Measurements from ENCODE around the gene ALDH1L1. TPM values are rescaled to one million over a fixed set of nuclear protein-coding genes. Genes with fewer than 3 reads are reported as not detected.

Gene ALDH1L1
- total and polyA plus RNA-seq, 2 of the 4 experiments (the other 2 are of a cell fraction): not detected

DNA sequence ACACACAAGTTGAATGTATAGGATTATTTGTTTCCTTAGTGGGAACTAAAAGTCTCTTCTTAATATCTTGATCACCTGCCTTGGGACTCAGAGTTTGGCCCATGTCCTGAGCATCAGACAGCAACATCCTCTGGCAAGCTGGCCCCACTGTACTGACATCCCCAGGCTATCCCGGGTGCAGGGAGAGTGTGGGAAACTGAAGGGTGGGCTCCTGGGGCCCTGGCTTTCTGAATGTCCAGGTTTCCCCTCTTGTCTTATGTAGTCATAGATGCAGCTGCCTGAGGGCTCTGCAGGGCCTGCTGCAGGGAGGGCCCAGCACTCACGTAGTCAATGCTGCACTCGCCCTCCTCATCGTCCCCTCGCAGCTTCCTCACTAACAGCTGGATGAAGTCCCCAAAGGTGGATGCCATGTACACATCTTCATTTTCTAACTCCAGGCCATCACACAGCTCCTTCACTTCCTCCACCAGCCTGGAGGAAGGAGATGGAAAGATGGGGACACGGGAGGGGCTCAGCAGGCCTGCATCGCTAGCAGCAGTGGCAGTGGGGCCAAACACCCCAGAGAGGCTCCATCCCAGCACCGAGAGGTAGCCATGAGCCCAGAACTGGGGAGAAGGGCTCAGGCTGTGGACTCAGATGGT is 42.8 kb downstream of the ALDH1L1 start:
- intact Hi-C loops (cut with micrococcal nuclease): loop anchor here (10.0 kb wide), 1 partner anchor 337 kb away; the partner anchor contains the start of gene ZXDC

More for the DNA sequence above, 42.8 kb downstream of the ALDH1L1 start:
- Histone ChIP-seq H3K4me1 (ENCODE audit: control insufficient read depth, insufficient read depth, low read length) (no peaks in the 10 kb centered on the region), H3K4me3 (ENCODE audit: insufficient read depth, low read depth, low read length) (no peak overlapping the region), H2AK5ac (ENCODE audit: low read depth, low read length) (no peak overlapping the region), H2BK120ac (ENCODE audit: low read depth, low read length) (no peak overlapping the region), H3K36me3 (ENCODE audit: control insufficient read depth, insufficient read depth, low read length) (no peaks in the 10 kb centered on the region), H3K14ac (replicated peaks; ENCODE audit: low read depth, low read length) (no peak overlapping the region), H4K91ac (ENCODE audit: insufficient read depth, low read depth, low read length) (no peak overlapping the region), H3K27ac (ENCODE audit: insufficient read depth, low read length) (no peak overlapping the region), H3K18ac (ENCODE audit: low read depth, low read length) (no peak overlapping the region), H2BK15ac (ENCODE audit: low read depth, low read length) (no peak overlapping the region), H3K9ac (ENCODE audit: low read depth, low read length) (no peak overlapping the region), H4K8ac (ENCODE audit: low read depth in 2 of 2, low read length in 2 of 2) (no peak overlapping the region), H3K23ac (ENCODE audit: low read depth, low read length) (no peak overlapping the region), H2BK5ac (ENCODE audit: low read depth, low read length, poor library complexity, severe bottlenecking) (no peak overlapping the region), H3K4me2 (ENCODE audit: low read depth, low read length) (no peak overlapping the region), H3K27me3 (ENCODE audit: control insufficient read depth, insufficient read depth, low read length) (peaks cover 29% of the 10 kb centered on the region), H4K5ac (ENCODE audit: low read depth, low read length) (no peak overlapping the region), H3K56ac (ENCODE audit: extremely low read depth, insufficient read depth, low read length) (no peak overlapping the region), H3K4ac (ENCODE audit: low read depth, low read length) (no peak overlapping the region), H3K79me1 (ENCODE audit: low read depth in 1 of 2, low read length in 2 of 2) (no peaks in the 10 kb centered on the region), H2AK9ac (replicated peaks; ENCODE audit: low read depth, low read length, poor library complexity) (no peak overlapping the region), H2AFZ (replicated peaks; ENCODE audit: low read length, poor library complexity) (no peak overlapping the region), H3K9me3 (ENCODE audit: control insufficient read depth, insufficient read depth, low read length) (peaks cover 2% of the 10 kb centered on the region; the same call in 1 of the 2 replicates), H2BK20ac (ENCODE audit: low read depth, low read length) (no peak overlapping the region), H4K20me1 (ENCODE audit: insufficient read depth, low read length) (no peaks in the 10 kb centered on the region), H3K9me1 (ENCODE audit: insufficient read depth, low read length) (no peaks in the 10 kb centered on the region)
- ChIA-PET CTCF (no interaction called here), POLR2A (ENCODE audit: unreplicated experiment) (no interaction called here)
- TF ChIP-seq BHLHE40 (IDR thresholded peaks at IDR 0.05; ENCODE audit: low read depth, low read length) (no peak), RFX5 (IDR thresholded peaks at IDR 0.05; ENCODE audit: low read depth, low read length) (no peak), CHD1 (IDR thresholded peaks at IDR 0.05; ENCODE audit: low read depth, low read length) (no peak), MXI1 (IDR thresholded peaks at IDR 0.05; ENCODE audit: borderline replicate concordance, low read depth, low read length) (no peak), CEBPB (IDR thresholded peaks at IDR 0.05; ENCODE audit: low read depth, low read length) (no peak), RCOR1 (IDR thresholded peaks at IDR 0.05; ENCODE audit: insufficient replicate concordance, low read length) (no peak), MAFK (IDR thresholded peaks at IDR 0.05; ENCODE audit: low read depth, low read length) (no peak), RAD21 (IDR thresholded peaks at IDR 0.05; ENCODE audit: low read length) (no peak), MAZ (IDR thresholded peaks at IDR 0.05; ENCODE audit: borderline replicate concordance, low read depth, low read length) (no peak), SMC3 (IDR thresholded peaks at IDR 0.05; ENCODE audit: low read depth, low read length) (no peak), POLR2A (IDR thresholded peaks at IDR 0.05; ENCODE audit: low read depth, low read length) (no peak), FOS (IDR thresholded peaks at IDR 0.05; ENCODE audit: low read depth, low read length) (no peak)
- TF ChIP-seq, protein P1, sequence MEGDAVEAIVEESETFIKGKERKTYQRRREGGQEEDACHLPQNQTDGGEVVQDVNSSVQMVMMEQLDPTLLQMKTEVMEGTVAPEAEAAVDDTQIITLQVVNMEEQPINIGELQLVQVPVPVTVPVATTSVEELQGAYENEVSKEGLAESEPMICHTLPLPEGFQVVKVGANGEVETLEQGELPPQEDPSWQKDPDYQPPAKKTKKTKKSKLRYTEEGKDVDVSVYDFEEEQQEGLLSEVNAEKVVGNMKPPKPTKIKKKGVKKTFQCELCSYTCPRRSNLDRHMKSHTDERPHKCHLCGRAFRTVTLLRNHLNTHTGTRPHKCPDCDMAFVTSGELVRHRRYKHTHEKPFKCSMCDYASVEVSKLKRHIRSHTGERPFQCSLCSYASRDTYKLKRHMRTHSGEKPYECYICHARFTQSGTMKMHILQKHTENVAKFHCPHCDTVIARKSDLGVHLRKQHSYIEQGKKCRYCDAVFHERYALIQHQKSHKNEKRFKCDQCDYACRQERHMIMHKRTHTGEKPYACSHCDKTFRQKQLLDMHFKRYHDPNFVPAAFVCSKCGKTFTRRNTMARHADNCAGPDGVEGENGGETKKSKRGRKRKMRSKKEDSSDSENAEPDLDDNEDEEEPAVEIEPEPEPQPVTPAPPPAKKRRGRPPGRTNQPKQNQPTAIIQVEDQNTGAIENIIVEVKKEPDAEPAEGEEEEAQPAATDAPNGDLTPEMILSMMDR (conservative IDR thresholded peaks at IDR 0.05; ENCODE audit: low read depth, low read length): no peak
- TF ChIP-seq, protein P2, sequence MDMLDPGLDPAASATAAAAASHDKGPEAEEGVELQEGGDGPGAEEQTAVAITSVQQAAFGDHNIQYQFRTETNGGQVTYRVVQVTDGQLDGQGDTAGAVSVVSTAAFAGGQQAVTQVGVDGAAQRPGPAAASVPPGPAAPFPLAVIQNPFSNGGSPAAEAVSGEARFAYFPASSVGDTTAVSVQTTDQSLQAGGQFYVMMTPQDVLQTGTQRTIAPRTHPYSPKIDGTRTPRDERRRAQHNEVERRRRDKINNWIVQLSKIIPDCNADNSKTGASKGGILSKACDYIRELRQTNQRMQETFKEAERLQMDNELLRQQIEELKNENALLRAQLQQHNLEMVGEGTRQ (IDR thresholded peaks at IDR 0.05; ENCODE audit: low read depth, low read length): no peak
- TF ChIP-seq, protein P3, sequence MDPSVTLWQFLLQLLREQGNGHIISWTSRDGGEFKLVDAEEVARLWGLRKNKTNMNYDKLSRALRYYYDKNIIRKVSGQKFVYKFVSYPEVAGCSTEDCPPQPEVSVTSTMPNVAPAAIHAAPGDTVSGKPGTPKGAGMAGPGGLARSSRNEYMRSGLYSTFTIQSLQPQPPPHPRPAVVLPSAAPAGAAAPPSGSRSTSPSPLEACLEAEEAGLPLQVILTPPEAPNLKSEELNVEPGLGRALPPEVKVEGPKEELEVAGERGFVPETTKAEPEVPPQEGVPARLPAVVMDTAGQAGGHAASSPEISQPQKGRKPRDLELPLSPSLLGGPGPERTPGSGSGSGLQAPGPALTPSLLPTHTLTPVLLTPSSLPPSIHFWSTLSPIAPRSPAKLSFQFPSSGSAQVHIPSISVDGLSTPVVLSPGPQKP (IDR thresholded peaks at IDR 0.05; ENCODE audit: borderline replicate concordance, low read depth, low read length): no peak
- WGBS, 2 experiments (ENCODE audit: extremely low coverage in 2 of 2, insufficient read length in 1 of 2): no CpG with 5 or more reads among the region's 8 CpGs
- in situ Hi-C loops (cut with MboI; ENCODE audit: low sequenced_read_pairs): no loop called here
- no TSS peak for BruUV-seq (replicated peaks)
- ATAC-seq (ENCODE audit: low read depth) (no peak), DNase-seq (no peak)
- dilution Hi-C loops (cut with HindIII; ENCODE audit: low sequenced_read_pairs, unreplicated experiment): no loop called here
